GM12872 (cell line): ENCODE measurements around the gene MAML3.

Source experiments
- TF ChIP-seq, protein P1 (sequence below): IDR thresholded peaks from 3 replicates; pipeline ENCODE4 v1.5.1; 2011; ENCODE audit warnings: low read depth, mild to moderate bottlenecking, low read length, moderate library complexity; ENCODE audit not compliant: insufficient read depth

Gene MAML3

GRCh38 chr4:139823345-139823744 is 330.6 kb downstream of the MAML3 start:
- TF ChIP-seq, protein P1, sequence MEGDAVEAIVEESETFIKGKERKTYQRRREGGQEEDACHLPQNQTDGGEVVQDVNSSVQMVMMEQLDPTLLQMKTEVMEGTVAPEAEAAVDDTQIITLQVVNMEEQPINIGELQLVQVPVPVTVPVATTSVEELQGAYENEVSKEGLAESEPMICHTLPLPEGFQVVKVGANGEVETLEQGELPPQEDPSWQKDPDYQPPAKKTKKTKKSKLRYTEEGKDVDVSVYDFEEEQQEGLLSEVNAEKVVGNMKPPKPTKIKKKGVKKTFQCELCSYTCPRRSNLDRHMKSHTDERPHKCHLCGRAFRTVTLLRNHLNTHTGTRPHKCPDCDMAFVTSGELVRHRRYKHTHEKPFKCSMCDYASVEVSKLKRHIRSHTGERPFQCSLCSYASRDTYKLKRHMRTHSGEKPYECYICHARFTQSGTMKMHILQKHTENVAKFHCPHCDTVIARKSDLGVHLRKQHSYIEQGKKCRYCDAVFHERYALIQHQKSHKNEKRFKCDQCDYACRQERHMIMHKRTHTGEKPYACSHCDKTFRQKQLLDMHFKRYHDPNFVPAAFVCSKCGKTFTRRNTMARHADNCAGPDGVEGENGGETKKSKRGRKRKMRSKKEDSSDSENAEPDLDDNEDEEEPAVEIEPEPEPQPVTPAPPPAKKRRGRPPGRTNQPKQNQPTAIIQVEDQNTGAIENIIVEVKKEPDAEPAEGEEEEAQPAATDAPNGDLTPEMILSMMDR = no peak

DNA sequence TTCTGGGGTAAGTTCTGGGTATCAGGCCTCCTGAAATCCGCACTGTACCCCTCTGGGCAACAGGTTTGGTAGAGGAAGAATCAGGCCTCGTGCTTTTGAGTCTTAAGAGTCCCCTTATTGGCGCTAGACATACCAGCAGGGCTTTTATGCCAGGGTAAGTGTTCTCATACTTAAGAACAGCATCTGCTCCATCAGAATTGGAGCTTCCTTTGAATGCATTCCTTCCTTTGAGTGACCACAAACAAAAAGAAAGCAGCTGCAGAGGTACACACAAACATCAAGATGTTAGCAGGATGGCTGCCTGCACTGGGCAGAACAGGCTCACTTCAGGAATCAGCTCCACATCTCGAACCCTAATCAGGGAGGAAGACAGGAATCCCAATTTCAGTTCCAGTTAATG is 331.6 kb downstream of the MAML3 start:
- TF ChIP-seq, protein P1 = no peak

GRCh38 chr4:139819082-139819481 is 334.9 kb downstream of the MAML3 start:
- TF ChIP-seq, protein P1 = no peak

- TF ChIP-seq, protein P1 = no peak
Observed at GRCh38 chr4:139817657-139818452, 336.1 kb downstream of the MAML3 start.

DNA sequence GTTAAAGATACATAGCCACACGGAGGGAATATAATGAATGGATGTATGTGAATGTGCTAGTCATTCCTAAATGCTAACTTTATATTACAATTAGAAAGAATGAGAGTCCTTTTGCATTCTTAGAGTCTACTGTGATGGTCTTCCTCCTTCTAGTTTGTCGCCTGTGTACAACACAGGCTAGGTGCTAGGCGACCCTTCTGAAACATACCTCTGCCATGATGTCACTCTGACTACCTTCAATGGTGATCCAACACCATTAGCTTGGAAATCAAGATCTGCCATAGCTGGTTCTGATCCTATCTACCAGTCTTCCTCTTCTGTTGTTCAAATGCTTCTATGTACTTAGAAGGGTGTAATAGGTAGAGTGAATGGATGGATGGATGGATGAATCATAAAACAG is 337.1 kb downstream of the MAML3 start:
- TF ChIP-seq, protein P1 = no peak

- TF ChIP-seq, protein P1 = no peak
Observed at GRCh38 chr4:139815778-139816601, 338.0 kb downstream of the MAML3 start.

DNA sequence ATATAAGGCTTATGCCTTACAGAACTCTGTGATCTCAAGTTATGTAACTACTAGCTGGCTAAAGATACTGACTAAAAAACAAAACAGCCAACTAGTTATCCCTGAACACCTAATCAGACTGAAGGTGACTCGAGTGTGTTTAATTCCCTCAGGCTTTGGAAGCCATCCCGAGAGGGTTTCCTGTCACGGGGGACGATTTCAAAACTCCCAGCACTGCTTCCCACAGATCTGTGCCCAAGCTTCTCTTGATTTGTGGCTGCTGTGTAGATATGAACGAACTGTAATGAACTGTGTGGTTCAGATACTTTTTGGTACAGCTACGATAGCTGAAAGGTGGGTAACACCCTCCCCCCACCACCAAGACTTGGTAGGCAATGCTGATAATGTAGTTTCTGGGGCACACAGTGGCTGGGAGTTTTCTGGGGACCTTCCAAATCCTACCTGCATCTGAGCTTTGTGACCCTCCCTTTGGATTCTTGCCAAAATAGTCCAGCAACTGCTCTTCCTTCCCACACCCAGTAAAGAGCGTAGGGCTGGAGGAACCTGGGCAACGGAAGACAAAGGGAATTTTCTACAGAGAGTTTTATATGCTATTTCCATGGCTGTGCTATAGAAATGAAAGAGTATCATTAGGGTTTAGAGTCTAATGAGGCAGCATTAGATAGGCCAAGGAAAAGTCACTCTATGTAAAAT is 339.5 kb downstream of the MAML3 start:
- TF ChIP-seq, protein P1 = no peak
